ENCODE data around the gene POPDC3.

DNA sequence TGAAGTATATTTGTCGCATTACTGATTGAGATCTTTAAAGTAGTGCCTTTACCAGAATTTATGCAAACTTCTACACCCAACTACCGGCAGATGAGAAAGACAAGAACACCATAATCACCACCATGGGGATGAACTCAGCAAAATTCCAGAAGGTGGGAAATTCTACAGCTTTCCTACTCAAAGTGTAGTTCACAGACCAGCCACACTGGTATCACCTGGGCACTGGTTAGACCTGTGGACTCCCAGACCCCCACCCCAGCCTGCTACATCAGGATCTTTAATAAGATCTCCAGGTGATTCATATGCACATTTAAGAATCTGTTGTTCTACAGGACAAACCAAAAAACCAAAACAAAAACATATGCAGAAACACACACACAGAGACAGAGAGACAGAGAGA lies 67.9 kb downstream of the POPDC3 start:
- TF ChIP-seq CTCF (conservative IDR thresholded peaks at IDR 0.05; ENCODE audit: low read depth, low read length) (no peak), EZH2 (IDR thresholded peaks at IDR 0.05; ENCODE audit: low read length, unreplicated experiment) (no peak), EZH2phosphoT487 (IDR thresholded peaks at IDR 0.05; ENCODE audit: borderline replicate concordance, low read length) (no peak)

Measured in PC-3 (cell line).